AG08395 (cell line): ENCODE measurements around the gene MYL7.
"Not testable (repeated sequence)": the region's sequence is repeated elsewhere in the genome, so short reads cannot be mapped to it uniquely, and the experiment has no call there.

ENCODE experiments used
- DNase-seq: peaks from one replicate; pipeline ENCODE4 v3.0.0; 2012; ENCODE audit warnings: mixed read lengths, low spot score

MYL7 gene, protein sequence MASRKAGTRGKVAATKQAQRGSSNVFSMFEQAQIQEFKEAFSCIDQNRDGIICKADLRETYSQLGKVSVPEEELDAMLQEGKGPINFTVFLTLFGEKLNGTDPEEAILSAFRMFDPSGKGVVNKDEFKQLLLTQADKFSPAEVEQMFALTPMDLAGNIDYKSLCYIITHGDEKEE

GRCh38 chr7:44141221-44141850 is at the start of gene MYL7:
MYL7 (minus strand) TSS chr7:44141332; CDS start chr7:44141305, 27 bp downstream.
- DNase-seq = no peak

DNA sequence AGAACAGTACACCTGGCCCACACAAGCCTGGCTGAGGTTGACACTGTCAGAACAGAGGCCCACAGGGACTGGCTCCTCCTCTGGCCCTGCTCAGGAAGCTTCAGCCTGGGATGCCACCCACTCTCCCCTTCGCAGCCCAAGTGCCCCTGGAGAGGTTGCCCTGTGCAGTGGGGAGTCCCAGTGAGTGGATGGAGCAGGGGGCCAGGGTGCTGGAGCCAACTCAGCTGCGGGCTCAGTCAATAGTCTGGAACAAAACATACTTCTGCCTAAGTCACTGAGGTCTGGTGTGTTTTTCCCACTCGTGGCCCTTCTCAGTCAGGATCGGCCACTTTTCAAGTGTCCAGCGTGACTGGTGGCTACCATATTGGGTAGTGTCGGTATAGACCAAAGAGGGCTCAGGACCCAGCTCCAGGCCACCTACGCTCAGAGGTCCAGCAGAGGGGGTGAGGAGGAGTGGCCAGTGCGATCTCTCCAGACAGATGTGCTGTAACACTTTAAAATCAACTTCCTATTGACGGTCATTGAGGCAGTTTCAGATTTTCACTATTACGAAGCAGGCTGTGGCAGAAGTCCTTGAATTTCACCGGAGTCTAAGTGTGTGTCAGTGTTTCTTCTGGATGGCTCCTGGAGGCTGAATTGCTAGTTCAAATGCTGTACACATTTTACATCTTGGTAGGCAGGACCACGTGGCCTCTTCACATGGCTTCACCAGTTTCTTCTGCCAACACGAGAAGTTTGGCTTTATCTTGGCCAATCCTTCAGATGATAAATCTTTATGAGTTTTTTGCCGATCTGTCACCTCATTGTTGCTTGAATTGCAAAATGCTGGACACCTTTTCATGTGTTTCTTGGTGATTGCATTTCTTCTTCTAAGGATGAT is 49.1 kb upstream of the MYL7 start:
- no peak for DNase-seq

DNA sequence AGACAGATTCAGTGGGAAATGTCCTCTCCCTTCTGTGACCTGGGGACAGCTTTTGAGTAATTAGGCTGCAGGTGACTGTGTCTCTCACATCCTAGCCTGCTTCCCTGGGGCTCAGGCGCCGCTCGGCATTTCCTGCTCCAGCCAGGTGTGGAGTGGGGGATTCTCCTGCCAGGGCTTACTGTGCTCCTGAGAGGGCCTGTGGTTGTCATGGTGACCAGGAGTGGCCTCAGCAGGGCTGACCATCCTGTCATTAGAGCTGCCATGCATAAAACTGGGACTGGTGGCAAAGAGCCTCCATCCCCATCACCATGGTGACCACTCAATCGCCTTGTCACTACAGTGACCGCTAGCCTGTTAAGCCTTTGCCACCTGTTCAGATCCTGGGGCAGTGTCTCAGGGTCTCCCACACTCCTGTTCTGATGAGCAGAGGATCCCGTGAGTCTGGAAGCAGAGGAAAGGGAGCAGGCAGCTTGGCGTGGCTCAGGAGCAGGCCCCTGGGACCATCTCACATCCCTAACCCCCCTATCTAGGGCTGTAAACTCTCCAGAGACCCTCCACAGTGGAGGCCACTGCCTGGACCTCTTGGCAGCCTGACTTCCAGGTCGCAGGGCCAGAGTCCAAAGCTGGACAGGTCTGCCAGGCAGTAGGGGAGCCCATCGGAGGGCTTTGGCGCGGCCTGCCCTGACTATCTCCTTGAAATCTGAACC is 48.3 kb upstream of the MYL7 start, which contains the start of gene GCK:
GCK (minus strand) TSS at position 154 of the 707 bp plus-strand sequence. CDS start 486 bp downstream, outside the sequence.
- no peak for DNase-seq

DNA sequence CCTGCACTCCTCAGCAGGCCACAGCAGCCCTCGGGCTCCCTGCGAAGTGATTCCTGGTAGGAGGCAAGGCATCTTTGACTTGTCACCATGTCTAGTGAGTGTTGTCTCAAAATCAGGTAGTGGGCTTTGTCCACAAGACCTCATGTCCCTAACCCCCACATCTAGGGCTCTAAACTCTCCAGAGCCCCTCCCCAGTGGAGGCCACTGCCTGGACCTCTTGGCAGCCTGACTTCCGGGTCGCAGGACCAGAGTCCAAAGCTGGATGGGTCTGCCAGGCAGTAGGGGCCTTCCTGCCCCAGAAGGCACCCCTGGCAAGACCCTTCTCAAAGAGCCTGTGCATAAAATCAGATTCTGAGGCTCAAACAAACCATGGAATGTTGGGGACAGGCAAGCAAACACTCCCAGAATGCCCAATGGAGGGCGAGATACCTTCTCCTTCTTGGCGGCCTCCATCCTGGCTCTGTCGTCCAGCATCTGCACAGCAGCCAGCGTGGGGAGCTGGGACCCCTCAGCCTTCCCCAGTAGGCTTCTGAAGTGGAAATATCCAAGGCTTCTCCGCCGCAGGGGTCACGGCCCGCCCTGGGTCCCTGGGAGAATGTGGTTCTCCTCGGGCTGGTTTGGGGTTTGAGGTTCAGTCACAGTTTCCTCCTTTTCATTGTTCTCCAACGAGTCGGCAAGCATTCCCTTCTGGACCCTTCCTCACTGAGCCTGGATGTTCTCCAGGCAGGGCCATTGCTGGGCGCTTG is 47.5 kb upstream of the MYL7 start:
- no peak for DNase-seq

DNA sequence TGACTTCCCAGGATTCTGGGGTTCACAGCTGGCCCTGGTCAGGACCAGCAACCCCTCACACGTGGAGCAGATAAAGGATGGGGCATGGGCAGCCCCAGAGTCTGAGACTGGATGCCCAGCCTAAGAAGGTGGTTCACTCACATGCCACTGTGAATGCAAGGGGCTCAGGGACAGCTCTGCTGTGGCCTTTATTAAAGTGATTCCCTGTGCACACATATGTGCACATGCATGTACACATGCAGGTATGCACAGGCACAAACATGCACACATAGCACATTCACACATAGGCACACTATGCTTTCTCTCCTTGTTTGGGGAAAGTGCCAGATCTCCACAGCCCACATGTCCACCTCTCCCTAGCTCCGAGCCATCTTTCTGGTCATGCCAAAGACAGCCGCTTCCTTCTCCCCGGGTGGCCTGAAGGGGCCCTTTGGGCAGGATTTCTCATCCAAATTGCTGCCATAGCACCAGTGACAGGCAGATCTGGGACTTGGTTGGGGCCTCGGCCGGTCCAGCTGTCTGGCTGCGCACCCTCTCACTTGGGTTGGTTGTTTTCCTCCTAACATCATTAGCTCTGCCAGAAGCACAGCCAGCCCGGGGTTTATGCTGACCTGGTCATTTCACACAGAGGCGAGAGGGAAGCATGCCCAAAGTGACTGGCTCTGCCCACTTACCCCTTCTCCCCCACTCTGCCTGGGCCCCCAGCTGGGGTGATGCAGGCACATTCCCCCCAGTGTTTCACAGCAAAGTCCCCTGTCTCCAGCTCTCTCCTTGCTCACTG is 46.7 kb upstream of the MYL7 start:
- DNase-seq = no peak

GRCh38 chr7:44186736-44187135 is 45.6 kb upstream of the MYL7 start:
- no peak for DNase-seq

- DNase-seq = no peak
These were observed 44.6 kb upstream of the MYL7 start for GRCh38 chr7:44185729-44186128.

- DNase-seq = no peak
These were observed 43.8 kb upstream of the MYL7 start for GRCh38 chr7:44184873-44185446.

- DNase-seq = peak; percentile 93
These were observed 43.2 kb upstream of the MYL7 start for GRCh38 chr7:44184206-44184872.

- DNase-seq = no peak
These were observed 42.3 kb upstream of the MYL7 start for GRCh38 chr7:44183386-44183785.

GRCh38 chr7:44182827-44183226 is 41.7 kb upstream of the MYL7 start:
- no peak for DNase-seq

- no peak for DNase-seq
These were observed 39.5 kb upstream of the MYL7 start for GRCh38 chr7:44180631-44181030.

- peak; percentile 43 for DNase-seq
These were observed 36.5 kb upstream of the MYL7 start for GRCh38 chr7:44177570-44178131.

DNA sequence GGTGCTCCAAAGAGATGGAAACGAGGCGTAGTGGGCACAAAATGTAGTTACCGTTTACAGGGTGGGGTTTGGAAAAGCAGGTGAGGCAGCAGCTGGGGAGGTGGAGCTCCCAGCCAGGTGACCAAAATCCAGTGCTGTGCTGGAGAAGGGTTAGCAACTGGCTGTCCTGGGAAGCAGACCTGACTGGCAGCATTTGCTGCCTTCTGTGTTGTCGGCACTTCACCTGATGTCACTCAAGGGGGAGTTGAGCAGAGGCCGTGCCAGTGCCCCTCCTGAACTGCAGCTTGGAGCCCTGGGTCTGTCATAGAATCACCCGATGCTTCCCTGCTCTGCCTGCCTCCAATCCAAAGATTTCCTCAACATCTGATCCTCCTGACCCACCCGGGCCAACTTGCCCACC is 35.4 kb upstream of the MYL7 start:
- no peak for DNase-seq

DNA sequence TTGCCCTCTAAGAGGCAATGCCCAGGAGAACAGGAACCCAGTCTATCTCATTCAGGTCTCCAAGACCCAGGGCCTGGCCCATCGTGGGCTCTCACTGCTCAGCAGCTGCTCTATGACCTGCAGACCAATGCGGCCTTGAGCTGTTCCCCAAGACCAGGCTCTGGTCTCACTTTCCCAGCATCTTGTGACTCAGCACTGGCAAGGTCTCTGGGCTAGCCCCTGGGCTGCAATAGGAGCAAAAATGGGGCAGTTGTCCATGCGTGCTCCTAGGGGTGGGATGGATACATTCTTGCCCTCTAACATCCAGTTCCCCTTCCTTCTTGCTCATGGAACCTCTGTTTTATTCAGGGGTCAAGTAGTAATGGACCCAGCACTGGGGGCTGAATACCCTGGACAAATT is 34.6 kb upstream of the MYL7 start:
- DNase-seq = no peak

- DNase-seq = not testable (repeated sequence)
These were observed 33.5 kb upstream of the MYL7 start for GRCh38 chr7:44174694-44174948.

DNA sequence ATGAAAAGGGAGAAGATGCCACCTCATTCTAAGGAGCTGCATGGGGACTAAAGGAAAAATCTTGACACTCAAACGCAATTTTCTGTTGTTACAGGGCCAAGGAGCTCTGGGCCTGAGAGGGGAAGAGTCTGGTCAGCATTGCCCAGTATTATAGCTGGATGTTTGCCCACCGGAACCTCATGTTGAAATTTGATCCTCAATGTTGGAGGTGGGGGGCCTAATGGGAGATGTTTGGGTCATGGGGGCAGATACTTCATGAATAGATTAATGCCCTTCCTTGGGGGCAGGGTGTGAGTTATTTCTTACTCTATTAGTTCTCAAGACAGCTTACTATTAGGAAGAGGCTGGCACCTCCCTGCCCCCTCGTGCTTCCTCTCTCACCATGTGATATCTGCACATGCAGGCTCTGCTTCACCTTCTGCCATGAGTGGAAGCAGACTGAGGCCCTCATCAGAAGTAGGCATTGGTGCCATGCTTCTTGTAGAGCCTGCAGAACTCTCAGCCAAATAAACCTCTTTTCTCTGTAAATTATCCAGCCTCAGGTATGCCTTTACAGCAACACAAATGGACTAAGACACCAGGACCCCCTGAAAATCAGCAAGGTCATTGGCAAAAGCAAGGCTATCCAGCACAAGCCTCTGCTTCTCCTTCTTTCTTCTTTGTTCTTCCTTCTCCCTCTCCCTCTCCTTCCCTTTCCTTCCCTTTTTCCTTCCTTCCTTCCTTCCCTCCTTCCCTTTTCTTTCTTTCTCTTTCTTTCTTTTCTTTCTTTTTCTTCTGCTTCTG is 33.0 kb upstream of the MYL7 start:
- no peak for DNase-seq

DNA sequence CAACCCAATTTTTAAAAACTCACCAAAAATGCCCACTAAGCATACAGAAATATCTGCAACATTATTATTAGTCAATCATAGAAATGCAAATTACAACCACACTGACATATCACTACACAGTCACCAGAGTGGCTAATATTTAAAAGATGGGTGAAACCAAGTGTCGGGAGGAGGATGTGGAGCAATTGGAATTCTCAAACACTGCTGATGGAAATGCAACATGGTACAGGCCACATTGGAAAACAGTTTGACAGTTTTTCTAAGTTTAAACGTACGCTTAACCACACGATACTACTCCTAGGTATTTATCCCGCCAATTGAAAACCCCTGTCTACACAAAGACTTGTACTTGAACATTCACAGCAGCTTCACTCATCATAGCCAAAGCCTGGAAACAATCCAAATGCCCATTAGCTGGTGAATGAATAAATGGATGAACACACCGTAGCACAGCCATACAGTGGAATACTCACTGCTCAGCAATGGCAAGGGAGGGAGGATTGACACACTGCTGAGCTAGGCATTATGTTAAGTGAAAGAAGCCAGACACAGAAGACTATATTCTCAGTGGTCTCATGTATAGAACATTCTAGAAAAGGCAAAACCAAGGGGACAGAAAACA is 31.8 kb upstream of the MYL7 start:
- DNase-seq = no peak

DNA sequence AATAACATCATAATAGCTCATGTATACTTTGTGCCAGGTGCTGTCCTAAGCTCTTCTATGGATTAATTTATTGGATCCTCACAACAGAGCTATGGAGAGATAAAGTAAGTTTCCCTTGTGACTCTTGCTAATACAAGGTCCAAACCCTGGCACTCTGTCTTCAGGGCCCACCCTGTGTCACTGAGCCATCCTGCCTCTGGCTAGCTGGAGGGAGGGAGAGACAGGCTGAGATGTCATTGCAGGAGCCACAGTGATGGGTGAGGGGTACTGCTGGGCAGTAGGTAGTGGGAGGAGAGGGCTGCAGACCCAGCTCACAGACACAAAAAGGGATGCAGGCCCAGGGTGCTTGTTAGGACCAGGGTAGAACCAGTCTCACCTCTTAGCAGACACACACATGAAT is 31.2 kb upstream of the MYL7 start:
- no peak for DNase-seq
